Endothelial cell (in vitro differentiated cells): ENCODE results near the gene SPRR5. TPM values are rescaled to one million over a fixed set of nuclear protein-coding genes. Genes with fewer than 3 reads are reported as not detected.

Experiments used
- DNase-seq: peaks from one replicate; pipeline ENCODE4 v3.0.0; 2021; ENCODE audit warnings: low spot score
- H3K27ac Mint-ChIP-seq: one replicate; pipeline ENCODE4 v1.8.0; 2021; ENCODE audit warnings: mixed read lengths, inconsistent platforms; ENCODE audit not compliant: unreplicated experiment
- H3K27me3 Mint-ChIP-seq: one replicate; pipeline ENCODE4 v1.8.0; 2021; ENCODE audit warnings: mild to moderate bottlenecking, moderate library complexity, mixed read lengths, inconsistent platforms; ENCODE audit not compliant: unreplicated experiment
- H3K36me3 Mint-ChIP-seq: one replicate; pipeline ENCODE4 v1.8.0; 2021; ENCODE audit warnings: mild to moderate bottlenecking, low read depth, mixed read lengths, inconsistent platforms; ENCODE audit not compliant: unreplicated experiment
- H3K4me1 Mint-ChIP-seq: one replicate; pipeline ENCODE4 v1.8.0; 2021; ENCODE audit warnings: mild to moderate bottlenecking, mixed read lengths, inconsistent platforms; ENCODE audit not compliant: unreplicated experiment
- H3K4me3 Mint-ChIP-seq: one replicate; pipeline ENCODE4 v1.8.0; 2021; ENCODE audit warnings: mild to moderate bottlenecking, mixed read lengths, inconsistent platforms; ENCODE audit not compliant: unreplicated experiment
- H3K9me3 Mint-ChIP-seq: one replicate; pipeline ENCODE4 v1.8.0; 2021; ENCODE audit warnings: mixed read lengths, inconsistent platforms; ENCODE audit not compliant: unreplicated experiment
- total RNA-seq: library from RNA; stranded (reverse); fragmentation: NEBNext Ultra II Directional; extraction: Animal tissue kit (Norgen Biotek cat#: 25700); gene quantifications from one replicate; pipeline ENCODE4 v1.2.1, GENCODE V29; 2021; ENCODE audit not compliant: unreplicated experiment
- TF ChIP-seq, protein P1 (sequence below): fragments of 200-600 bp; sonication (generic); IDR thresholded peaks from one replicate; pipeline ENCODE4 v1.5.0; 2021; ENCODE audit warnings: antibody characterized with exemption; ENCODE audit not compliant: unreplicated experiment

Gene SPRR5
- total RNA-seq, 1 donor from 2014 or later, result not detected

- Mint-ChIP-seq H3K27ac (peak overlapping the region; percentile 84), H3K4me3 (no peak overlapping the region), H3K36me3 (no peaks in the 10 kb centered on the region), H3K27me3 (peaks cover 1% of the 10 kb centered on the region), H3K9me3 (no peaks in the 10 kb centered on the region), H3K4me1 (peaks cover 24% of the 10 kb centered on the region)
- TF ChIP-seq, protein P1, sequence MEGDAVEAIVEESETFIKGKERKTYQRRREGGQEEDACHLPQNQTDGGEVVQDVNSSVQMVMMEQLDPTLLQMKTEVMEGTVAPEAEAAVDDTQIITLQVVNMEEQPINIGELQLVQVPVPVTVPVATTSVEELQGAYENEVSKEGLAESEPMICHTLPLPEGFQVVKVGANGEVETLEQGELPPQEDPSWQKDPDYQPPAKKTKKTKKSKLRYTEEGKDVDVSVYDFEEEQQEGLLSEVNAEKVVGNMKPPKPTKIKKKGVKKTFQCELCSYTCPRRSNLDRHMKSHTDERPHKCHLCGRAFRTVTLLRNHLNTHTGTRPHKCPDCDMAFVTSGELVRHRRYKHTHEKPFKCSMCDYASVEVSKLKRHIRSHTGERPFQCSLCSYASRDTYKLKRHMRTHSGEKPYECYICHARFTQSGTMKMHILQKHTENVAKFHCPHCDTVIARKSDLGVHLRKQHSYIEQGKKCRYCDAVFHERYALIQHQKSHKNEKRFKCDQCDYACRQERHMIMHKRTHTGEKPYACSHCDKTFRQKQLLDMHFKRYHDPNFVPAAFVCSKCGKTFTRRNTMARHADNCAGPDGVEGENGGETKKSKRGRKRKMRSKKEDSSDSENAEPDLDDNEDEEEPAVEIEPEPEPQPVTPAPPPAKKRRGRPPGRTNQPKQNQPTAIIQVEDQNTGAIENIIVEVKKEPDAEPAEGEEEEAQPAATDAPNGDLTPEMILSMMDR, result no peak
- no peak for DNase-seq
These were observed 49.8 kb downstream of the SPRR5 start for GRCh38 chr1:152996633-152997400.

GRCh38 chr1:152997901-152998300, 50.9 kb downstream of the SPRR5 start:
- peaks cover 1% of the 10 kb centered on the region for H3K27me3 Mint-ChIP-seq
- no peaks in the 10 kb centered on the region for H3K9me3 Mint-ChIP-seq
- H3K4me3 Mint-ChIP-seq, result no peak overlapping the region
- TF ChIP-seq, protein P1, result no peak
- no peak for DNase-seq
- peaks cover 24% of the 10 kb centered on the region for H3K4me1 Mint-ChIP-seq
- no peaks in the 10 kb centered on the region for H3K36me3 Mint-ChIP-seq
- no peak overlapping the region for H3K27ac Mint-ChIP-seq

DNA sequence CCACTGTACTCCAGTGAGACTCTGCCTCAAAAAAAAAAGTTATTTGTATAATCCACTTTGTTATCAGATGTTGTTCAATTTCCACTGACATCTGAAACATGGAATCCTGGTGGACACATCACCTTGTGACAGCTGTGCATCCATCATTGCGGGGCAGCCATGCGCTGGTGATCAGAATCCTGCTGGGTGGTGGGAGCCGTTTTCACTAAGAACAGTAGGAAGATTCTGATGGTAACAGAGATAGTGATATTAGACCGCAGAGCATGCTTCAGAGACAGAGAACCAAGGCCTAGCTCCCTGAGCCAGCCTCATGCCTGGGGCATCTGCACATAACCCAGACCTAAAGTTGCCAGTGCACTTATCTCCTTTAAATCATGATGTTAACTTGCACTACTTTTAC, 51.5 kb downstream of the SPRR5 start:
- no peaks in the 10 kb centered on the region for H3K9me3 Mint-ChIP-seq
- TF ChIP-seq, protein P1, result no peak
- DNase-seq, result no peak
- H3K4me3 Mint-ChIP-seq, result no peak overlapping the region
- peaks cover 2% of the 10 kb centered on the region for H3K27me3 Mint-ChIP-seq
- peaks cover 24% of the 10 kb centered on the region for H3K4me1 Mint-ChIP-seq
- no peak overlapping the region for H3K27ac Mint-ChIP-seq
- no peaks in the 10 kb centered on the region for H3K36me3 Mint-ChIP-seq

Other genes starting within 250 kb of the SPRR5 start
- not detected for gene LCE2A, start 248.9 kb upstream of the SPRR5 start, total RNA-seq
- gene LCE4A, start 239.0 kb upstream of the SPRR5 start, total RNA-seq, result not detected
- not detected for gene KPRP, start 189.2 kb upstream of the SPRR5 start, total RNA-seq
- not detected for gene LCE1F, start 172.1 kb upstream of the SPRR5 start, total RNA-seq
- not detected for gene LCE1E, start 160.9 kb upstream of the SPRR5 start, total RNA-seq
- not detected for gene LCE1D, start 150.5 kb upstream of the SPRR5 start, total RNA-seq
- gene LCE1C, start 140.6 kb upstream of the SPRR5 start, total RNA-seq, result not detected
- gene LCE1B, start 135.2 kb upstream of the SPRR5 start, total RNA-seq, result not detected
- not detected for gene LCE1A, start 119.7 kb upstream of the SPRR5 start, total RNA-seq
- not detected for gene LCE6A, start 104.3 kb upstream of the SPRR5 start, total RNA-seq
- not detected for gene LCE7A, start 87.2 kb upstream of the SPRR5 start, total RNA-seq
- gene SMCP, start 68.9 kb upstream of the SPRR5 start, total RNA-seq, result not detected
- not detected for gene IVL, start 38.7 kb upstream of the SPRR5 start, total RNA-seq
- not detected for gene SPRR4, start 23.4 kb downstream of the SPRR5 start, total RNA-seq
- not detected for gene SPRR1A, start 36.9 kb downstream of the SPRR5 start, total RNA-seq
- not detected for gene SPRR3, start 54.5 kb downstream of the SPRR5 start, total RNA-seq
- not detected for gene SPRR1B, start 84.0 kb downstream of the SPRR5 start, total RNA-seq
- gene SPRR2D, start 93.9 kb downstream of the SPRR5 start, total RNA-seq, result not detected
- gene SPRR2A, start 110.3 kb downstream of the SPRR5 start, total RNA-seq, result not detected
- gene SPRR2B, start 124.4 kb downstream of the SPRR5 start, total RNA-seq, result not detected
- not detected for gene SPRR2E, start 147.3 kb downstream of the SPRR5 start, total RNA-seq
- gene SPRR2F, start 166.3 kb downstream of the SPRR5 start, total RNA-seq, result not detected
- not detected for gene SPRR2G, start 203.7 kb downstream of the SPRR5 start, total RNA-seq